ENCODE results near the gene DENND5B.

- no peak for TF ChIP-seq TAF1 (IDR thresholded peaks at IDR 0.05; ENCODE audit: borderline replicate concordance, insufficient read depth, low read length)
- TF ChIP-seq REST (IDR thresholded peaks at IDR 0.05; ENCODE audit: insufficient read depth in 1 of 2, low read depth in 2 of 2, low read length in 2 of 2): no peak
- no peak for TF ChIP-seq POLR2AphosphoS5 (IDR thresholded peaks at IDR 0.05; ENCODE audit: low read depth, low read length)
- TF ChIP-seq SIN3A (IDR thresholded peaks at IDR 0.05; ENCODE audit: borderline replicate concordance, insufficient read depth, low read length): no peak
Measured at GRCh38 chr12:31465002-31465401, 125.9 kb downstream of the DENND5B start.

All from PFSK-1 (cell line).